GM12865 (cell line): ENCODE measurements around the gene VSIG1.

Experiments used
- DNase-seq: peaks from one replicate; pipeline ENCODE4 v3.0.0; 2010; ENCODE audit warnings: low read depth
- H3K4me3 ChIP-seq: 2 replicates; pipeline ENCODE4 v1.5.1; 2011; ENCODE audit warnings: mild to moderate bottlenecking, low read depth, low read length, control low read depth
- CTCF ChIP-seq: IDR thresholded peaks from 2 replicates; pipeline ENCODE4 v1.5.1; 2011; ENCODE audit warnings: low read length, control low read depth, low read depth, inconsistent platforms; ENCODE audit not compliant: insufficient read depth; ENCODE audit errors: missing control alignments

VSIG1 gene

DNA sequence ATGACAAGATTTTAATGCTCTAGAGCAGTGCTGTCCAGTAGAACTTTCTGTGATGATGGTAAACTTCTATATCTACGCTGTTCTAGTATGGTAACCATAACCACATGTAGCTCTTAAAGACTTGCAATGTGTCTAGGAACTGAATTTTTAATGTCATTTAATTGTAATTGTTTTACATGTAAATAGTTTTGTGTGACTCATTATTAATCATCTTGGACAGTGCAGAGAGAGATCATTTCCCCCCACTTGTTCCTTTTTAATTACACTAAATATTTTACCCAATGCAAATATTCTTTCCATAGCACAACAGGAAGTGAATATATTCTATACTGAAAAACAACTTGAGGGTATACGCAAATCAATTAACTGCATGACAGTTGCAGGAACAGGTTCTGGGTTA, 52.5 kb downstream of the VSIG1 start:
- TF ChIP-seq CTCF, result no peak
- no peak for DNase-seq
- H3K4me3 ChIP-seq, result no peak overlapping the region

- DNase-seq, result no peak
- H3K4me3 ChIP-seq, result no peak overlapping the region
- TF ChIP-seq CTCF, result no peak
Observed at GRCh38 chrX:108105473-108105872, 60.6 kb downstream of the VSIG1 start.

DNA sequence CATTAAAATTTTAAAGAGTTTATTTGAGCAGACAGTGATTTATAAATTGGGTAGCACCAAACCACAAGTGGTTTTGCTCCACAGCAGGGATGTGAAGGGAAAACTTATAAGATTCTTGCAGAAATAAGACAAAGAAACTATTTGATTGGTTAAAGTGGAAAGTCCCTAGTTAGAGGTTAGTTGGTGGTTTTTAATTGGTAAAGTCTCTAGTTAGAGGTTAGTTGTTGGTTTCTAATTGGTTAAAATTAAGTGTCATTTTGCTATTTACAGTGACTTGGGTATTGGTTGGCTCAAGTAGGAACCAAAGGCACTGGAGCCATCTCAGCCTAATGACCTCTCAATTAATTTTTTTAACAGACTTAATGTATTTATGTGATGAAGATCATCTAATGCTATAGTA, 69.7 kb downstream of the VSIG1 start:
- DNase-seq, result no peak
- H3K4me3 ChIP-seq, result no peak overlapping the region
- TF ChIP-seq CTCF, result no peak

- no peak for TF ChIP-seq CTCF
- no peak for DNase-seq
- no peak overlapping the region for H3K4me3 ChIP-seq
Observed at GRCh38 chrX:108117988-108118387, 73.1 kb downstream of the VSIG1 start.

DNA sequence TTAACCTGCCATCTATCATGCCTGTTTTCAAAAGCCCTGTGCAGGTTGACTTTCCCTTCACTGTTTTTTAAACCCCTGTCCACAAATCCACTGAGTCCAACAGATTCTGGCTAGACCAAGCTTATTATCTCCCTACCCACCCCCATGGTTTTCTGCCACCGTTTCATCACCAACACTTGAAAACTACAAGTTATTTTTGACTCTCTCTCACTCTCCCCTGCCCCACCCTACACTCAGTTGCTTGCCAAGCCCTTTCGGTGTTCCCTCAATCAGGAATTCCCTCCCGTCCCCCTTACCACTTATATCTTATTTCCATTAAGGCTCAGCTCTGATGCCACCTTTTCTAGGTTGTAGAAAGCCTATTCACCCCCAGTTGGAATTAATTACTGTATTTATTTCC, 76.4 kb downstream of the VSIG1 start:
- no peak for DNase-seq
- no peak for TF ChIP-seq CTCF
- H3K4me3 ChIP-seq, result no peak overlapping the region

DNA sequence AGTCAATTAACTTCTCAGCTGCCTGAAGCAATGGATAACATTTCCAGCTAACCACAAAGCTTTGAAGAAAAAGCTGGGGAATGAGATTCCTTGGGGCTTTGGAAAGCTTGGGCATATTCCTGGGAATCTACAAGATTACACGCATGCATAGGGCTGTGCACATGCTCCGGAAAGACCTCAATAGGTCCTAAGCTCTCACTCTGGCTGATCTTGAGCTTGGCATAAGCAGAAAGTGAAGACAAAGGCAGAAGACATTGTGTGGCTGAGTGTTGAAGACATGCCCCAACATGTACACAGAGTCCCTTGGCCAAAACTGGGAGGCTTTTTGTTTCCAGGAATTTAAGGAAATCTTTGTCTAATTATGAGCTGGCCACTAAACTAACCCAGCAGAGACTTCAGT, 77.9 kb downstream of the VSIG1 start:
- TF ChIP-seq CTCF, result no peak
- DNase-seq, result no peak
- H3K4me3 ChIP-seq, result no peak overlapping the region

DNA sequence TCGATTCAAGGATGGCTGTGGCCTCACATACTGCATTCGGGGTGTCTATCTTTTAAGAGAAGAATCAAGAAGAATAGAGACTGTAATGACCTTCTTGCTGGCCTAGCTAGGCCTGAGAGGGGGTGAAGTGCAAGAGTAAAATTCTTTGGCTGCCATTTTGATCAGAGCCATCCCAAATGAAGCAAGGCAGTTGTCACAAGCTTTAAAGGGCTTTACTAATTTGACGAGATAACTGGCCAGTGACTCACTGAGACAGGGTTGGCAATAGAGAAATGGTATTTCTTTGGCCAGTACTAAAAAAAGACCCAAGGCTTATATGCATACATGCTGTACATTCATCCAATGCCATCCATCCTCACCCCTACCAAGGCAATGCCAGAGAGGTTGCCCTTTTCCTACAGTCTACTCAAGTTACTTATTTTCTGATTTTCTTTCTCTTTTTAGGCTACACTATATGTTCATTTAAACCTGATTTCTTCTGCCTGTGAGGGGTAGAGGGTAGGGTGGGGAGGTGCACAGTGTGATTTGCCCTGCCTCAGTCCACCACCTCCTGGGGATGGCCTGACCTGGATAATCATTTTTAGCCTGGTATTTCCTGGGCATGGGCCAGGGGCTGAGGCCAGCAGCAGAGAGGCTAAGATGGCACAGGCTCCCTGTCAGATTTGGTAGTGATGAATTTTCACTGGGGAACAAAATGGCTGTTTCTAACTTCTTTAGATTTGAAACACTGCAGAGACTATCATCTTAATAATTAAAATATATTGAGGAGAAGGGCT, 78.9 kb downstream of the VSIG1 start:
- no peak overlapping the region for H3K4me3 ChIP-seq
- no peak for TF ChIP-seq CTCF
- DNase-seq, result no peak
